Measurements from ENCODE around the gene UBE2Z.

UBE2Z gene

DNA sequence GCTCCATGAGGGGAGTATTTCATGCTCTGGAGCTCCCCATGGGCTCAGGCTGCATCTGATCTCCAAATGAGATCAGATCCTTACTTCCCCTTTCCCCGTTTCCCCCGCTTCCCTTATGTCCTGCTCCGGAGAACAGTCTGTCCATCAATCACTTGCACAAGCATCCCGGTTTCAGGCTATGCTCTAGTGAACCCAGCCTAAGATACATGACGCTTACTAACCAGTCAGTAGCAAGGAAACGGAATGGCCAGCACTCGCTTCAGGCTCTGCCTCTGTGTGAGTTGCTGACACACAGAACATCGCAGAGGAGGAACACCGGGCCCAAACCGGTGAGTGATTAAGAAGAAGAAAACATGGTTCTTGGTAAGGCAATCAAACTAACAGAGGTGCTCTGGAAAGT, 25.0 kb upstream of the UBE2Z start:
- no peak for DNase-seq (ENCODE audit: extremely low read depth, low read depth)
- TF ChIP-seq, protein P1, sequence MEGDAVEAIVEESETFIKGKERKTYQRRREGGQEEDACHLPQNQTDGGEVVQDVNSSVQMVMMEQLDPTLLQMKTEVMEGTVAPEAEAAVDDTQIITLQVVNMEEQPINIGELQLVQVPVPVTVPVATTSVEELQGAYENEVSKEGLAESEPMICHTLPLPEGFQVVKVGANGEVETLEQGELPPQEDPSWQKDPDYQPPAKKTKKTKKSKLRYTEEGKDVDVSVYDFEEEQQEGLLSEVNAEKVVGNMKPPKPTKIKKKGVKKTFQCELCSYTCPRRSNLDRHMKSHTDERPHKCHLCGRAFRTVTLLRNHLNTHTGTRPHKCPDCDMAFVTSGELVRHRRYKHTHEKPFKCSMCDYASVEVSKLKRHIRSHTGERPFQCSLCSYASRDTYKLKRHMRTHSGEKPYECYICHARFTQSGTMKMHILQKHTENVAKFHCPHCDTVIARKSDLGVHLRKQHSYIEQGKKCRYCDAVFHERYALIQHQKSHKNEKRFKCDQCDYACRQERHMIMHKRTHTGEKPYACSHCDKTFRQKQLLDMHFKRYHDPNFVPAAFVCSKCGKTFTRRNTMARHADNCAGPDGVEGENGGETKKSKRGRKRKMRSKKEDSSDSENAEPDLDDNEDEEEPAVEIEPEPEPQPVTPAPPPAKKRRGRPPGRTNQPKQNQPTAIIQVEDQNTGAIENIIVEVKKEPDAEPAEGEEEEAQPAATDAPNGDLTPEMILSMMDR (IDR thresholded peaks at IDR 0.05; ENCODE audit: low read depth, low read length, missing control alignments) = no peak

DNA sequence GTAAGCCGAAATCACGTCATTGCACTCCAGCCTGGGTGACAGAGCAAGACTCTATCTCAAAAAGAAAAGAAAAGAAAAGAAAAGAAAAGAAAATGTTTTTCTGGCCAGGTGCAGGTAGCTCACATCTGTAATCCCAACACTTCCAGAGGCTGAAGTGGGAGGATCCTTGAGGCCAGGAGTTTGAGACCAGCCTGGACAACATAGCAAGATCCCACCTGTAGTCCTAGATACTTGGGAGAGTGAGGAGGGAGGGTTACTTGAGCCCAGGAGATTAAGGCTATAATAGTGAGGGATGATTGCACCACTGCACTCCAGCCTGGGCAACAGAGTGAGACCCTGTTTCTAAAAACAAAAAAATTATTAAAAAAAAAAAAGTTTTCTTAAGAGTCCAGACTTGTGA, 18.1 kb upstream of the UBE2Z start:
- TF ChIP-seq, protein P1 (IDR thresholded peaks at IDR 0.05; ENCODE audit: low read depth, low read length, missing control alignments) = no peak
- no peak overlapping the region for H3K4me3 ChIP-seq (replicated peaks; ENCODE audit: low read depth, low read length)
- DNase-seq (ENCODE audit: extremely low read depth, low read depth) = no peak

More for the DNA sequence above, 25.0 kb upstream of the UBE2Z start:
- no peak overlapping the region for H3K4me3 ChIP-seq (replicated peaks; ENCODE audit: low read depth, low read length)

DNA sequence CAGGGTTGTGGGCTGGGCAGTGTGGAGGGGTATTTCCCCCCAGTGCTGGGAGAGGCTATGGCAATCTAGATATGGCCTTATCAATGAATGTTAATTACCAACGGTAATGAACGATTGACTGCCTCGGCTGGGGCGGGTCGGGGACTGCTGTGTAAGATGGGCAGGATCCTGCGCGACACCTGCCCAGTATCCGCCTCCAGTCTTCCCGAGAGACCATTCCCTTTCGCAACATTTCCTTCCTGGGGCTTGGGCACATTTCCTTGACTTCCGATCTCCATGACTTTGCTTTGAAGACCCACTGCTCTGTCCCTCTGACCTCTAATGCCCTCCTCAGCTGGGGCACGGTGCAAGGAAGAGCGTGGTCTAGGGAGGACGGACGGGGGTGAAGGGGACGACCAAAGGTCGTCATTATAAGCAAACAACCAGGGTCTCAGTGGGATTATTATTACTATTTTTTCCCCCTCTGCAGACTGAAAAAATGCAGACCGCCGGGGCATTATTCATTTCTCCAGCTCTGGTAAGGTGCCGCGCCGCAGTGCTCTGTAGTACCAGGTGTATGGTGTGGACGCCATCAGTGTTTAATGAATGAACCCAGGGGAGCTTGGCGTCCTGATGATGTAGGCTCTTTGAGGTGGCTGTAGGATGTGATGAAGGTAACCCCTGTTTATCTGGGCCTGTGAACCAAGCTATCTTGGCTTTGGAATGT, 15.1 kb upstream of the UBE2Z start:
- no peak for DNase-seq (ENCODE audit: extremely low read depth, low read depth)
- peak overlapping the region; percentile 76 for H3K4me3 ChIP-seq (replicated peaks; ENCODE audit: low read depth, low read length)
- TF ChIP-seq, protein P1 (IDR thresholded peaks at IDR 0.05; ENCODE audit: low read depth, low read length, missing control alignments) = no peak

DNA sequence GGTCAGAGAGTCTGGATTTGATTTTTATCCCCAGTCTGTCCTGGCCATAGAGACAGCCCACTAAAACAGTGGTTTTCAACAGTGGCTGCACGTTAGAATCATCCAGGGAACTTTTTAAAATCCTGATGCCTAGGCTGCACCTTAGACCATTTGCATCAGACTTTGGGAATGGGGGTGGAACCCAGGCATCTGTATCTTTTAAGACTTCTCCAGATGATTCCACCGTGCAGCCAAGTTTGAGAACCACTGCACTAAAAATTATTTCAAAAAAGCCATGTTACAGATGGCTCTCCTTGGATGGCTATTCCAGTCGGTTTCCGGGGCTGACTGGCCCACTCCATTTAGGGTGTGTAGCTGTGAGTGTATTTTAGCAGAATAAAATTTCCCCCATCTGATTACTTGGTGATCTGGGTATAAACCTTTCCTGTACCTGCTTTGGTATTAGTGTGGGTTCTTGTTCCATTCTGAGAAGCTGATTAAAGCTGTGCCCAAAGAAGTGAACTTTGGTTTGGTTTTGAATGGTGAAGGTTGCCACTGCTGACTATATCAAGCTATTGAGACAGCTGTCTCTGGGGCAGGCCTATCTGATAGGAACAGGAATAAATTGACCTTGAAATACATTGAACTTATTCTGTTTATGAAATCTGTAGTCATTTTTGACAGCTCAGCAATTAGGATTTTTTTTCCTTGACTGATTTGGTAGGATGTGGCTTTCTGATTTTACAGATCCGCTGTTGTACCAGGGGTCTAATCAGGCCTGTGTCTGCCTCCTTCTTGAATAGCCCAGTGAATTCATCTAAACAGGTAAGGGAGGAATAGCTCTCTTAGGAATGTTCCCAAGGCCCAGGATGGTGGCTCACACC, 14.3 kb upstream of the UBE2Z start:
- TF ChIP-seq, protein P1 (IDR thresholded peaks at IDR 0.05; ENCODE audit: low read depth, low read length, missing control alignments) = no peak
- peak overlapping the region; percentile 76 for H3K4me3 ChIP-seq (replicated peaks; ENCODE audit: low read depth, low read length)
- no peak for DNase-seq (ENCODE audit: extremely low read depth, low read depth)

DNA sequence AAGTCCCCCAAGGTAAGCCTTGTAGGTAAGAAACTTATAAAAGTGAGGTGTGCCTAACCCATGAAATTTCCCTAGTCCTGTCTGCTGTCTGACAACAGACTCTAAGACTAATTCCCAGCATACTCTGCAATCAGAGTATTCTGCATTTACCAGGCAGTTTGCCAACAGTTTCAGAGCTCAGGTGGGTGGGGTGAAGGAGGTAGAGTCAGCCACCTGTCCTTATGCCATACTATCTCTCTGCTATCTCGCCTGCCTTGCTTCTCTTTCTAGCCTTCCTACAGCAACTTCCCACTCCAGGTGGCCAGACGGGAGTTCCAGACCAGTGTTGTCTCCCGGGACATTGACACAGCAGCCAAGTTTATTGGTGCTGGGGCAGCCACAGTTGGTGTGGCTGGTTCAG, 13.3 kb upstream of the UBE2Z start:
- DNase-seq (ENCODE audit: extremely low read depth, low read depth) = no peak
- H3K4me3 ChIP-seq (replicated peaks; ENCODE audit: low read depth, low read length) = no peak overlapping the region
- TF ChIP-seq, protein P1 (IDR thresholded peaks at IDR 0.05; ENCODE audit: low read depth, low read length, missing control alignments) = no peak

DNA sequence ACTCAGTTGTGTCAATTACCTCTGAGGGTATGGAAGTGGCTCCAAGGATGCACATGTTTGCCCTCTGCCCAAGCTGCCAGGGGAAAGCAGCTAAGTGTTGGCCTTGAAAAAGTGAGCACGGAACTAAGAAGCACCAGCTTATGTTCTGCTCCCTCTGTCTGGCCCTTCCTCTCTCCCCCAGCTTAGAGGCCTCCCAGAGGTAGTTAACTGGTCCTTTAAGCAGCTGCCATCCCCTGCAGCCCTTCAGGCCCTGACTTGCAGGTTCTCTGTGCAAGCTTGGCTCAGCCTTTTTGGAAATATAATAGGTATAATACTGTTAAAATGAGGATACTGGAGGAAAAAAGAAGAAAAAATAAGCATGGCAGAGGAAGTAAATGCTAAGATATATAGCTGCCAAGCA, 7.0 kb upstream of the UBE2Z start:
- H3K4me3 ChIP-seq (replicated peaks; ENCODE audit: low read depth, low read length) = no peak overlapping the region
- DNase-seq (ENCODE audit: extremely low read depth, low read depth) = no peak
- TF ChIP-seq, protein P1 (IDR thresholded peaks at IDR 0.05; ENCODE audit: low read depth, low read length, missing control alignments) = no peak

All from HFF-Myc (cell line).